Measurements from ENCODE around the gene SLC35G3.
"Not testable (repeated sequence)": the region's sequence is repeated elsewhere in the genome, so short reads cannot be mapped to it uniquely, and the experiment has no call there.

Gene SLC35G3

GRCh38 chr17:35185849-35186248, 8.3 kb downstream of the SLC35G3 start:
- H3K4me3 ChIP-seq (ENCODE audit: low read depth, low read length) = no peak overlapping the region

GRCh38 chr17:35184274-35184673, 9.9 kb downstream of the SLC35G3 start:
- no peak for TF ChIP-seq CTCF (IDR thresholded peaks at IDR 0.05; ENCODE audit: low read depth, low read length)

More at GRCh38 chr17:35185849-35186248, 8.3 kb downstream of the SLC35G3 start:
- no peak for TF ChIP-seq CTCF (IDR thresholded peaks at IDR 0.05; ENCODE audit: low read depth, low read length)

DNA sequence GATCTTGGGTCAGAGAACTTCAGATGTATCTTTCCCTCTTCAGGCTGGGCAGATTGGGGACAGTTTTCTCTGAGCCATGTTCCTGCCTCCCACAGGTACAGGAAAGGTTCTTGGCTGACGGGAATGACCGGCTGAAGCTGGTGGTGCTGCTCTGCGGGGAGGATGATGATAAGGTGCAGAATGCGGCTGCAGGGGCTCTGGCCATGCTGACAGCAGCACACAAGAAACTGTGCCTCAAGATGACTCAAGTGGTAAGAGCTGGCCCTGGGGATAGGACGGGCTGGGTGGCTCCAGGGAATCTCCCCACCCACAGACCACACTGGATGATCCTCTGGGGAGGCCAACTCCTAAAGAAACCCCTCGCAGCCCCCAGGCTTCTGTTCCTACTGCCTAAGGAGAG, 10.9 kb downstream of the SLC35G3 start:
- TF ChIP-seq CTCF (IDR thresholded peaks at IDR 0.05; ENCODE audit: low read depth, low read length) = no peak
- no peak overlapping the region for H3K4me3 ChIP-seq (ENCODE audit: low read depth, low read length)

More at GRCh38 chr17:35184274-35184673, 9.9 kb downstream of the SLC35G3 start:
- no peak overlapping the region for H3K4me3 ChIP-seq (ENCODE audit: low read depth, low read length)

DNA sequence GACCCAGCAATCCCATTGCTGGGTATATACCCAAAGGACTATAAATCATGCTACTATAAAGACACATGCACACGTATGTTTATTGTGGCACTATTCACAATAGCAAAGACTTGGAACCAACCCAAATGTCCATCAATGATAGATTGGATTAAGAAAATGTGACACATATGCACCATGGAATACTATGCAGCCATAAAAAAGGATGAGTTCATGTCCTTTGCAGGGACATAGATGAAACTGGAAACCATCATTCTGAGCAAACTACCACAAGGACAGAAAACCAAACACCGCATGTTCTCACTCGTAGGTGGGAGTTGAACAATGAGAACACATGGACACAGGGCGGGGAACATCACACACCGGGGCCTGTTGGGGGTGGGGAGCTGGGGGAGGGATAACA, 14.8 kb downstream of the SLC35G3 start:
- not testable (repeated sequence) for H3K4me3 ChIP-seq (ENCODE audit: low read depth, low read length)

- no peak overlapping the region for H3K4me3 ChIP-seq (ENCODE audit: low read depth, low read length)
These were observed 17.3 kb downstream of the SLC35G3 start for GRCh38 chr17:35176897-35177296.

DNA sequence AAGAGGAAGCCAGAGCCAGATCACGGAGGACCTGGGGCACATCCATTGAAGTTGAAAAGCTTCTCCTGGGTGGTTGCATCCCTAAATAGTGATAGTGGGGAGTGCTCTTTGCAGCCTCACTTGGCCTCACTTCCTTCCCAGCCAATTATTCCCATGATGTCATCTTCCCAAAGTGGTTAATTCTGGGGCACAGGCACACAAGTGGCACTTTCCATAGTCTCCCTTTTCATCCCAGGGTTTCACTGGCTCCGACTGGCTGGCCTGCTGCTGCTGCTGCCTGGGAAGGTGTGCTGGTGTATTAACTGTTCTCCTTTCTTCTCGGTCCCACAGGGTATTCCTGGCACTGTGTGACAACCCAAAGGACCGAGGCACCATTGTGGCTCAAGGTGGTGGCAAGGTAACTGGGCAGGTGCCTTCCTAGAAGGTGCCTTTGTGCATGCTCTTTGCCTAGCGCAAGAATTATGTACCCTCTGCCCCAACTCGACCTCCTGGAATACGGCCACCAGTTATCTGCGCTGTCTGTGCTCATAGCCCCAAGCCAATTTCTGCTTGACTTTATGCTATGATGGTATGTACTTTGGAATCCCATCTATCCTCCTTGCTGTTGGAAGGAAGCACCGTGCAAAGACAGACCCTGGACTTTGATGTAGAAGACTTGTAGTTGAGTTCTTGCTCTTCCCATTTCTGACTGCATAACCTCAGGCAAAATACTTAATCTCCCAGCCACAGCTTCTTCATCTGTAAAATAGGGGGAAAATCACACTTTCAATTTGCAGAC, 18.4 kb downstream of the SLC35G3 start:
- no peak overlapping the region for H3K4me3 ChIP-seq (ENCODE audit: low read depth, low read length)
- TF ChIP-seq CTCF (IDR thresholded peaks at IDR 0.05; ENCODE audit: low read depth, low read length) = no peak

More at GRCh38 chr17:35176897-35177296, 17.3 kb downstream of the SLC35G3 start:
- TF ChIP-seq CTCF (IDR thresholded peaks at IDR 0.05; ENCODE audit: low read depth, low read length) = no peak

DNA sequence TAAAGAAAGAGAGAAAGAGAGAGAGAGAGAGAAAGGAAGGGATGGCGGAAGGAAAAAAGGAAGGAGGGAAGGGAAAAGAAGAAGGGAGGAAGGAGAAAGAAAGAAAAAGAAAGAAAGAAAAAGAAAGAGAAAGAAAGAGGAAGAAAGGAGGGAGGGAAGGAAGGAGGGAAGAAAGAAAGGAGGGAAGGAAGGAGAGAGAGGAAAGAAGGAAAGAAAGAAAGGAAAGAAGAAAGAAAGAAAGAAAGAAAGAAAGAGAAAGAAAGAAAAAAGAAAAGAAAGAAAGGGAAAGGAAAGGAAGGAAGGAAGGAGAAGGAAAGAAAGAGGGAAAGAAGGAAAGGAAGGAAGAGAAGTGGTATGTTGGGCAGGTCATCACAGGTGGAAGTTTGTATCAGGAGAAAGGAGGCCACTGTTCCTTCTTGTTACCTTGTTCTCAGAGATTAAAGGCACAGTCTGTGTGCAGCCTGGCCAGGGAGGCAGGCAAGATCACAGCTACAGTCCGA, 19.3 kb downstream of the SLC35G3 start:
- no peak for TF ChIP-seq CTCF (IDR thresholded peaks at IDR 0.05; ENCODE audit: low read depth, low read length)
- no peak overlapping the region for H3K4me3 ChIP-seq (ENCODE audit: low read depth, low read length)

DNA sequence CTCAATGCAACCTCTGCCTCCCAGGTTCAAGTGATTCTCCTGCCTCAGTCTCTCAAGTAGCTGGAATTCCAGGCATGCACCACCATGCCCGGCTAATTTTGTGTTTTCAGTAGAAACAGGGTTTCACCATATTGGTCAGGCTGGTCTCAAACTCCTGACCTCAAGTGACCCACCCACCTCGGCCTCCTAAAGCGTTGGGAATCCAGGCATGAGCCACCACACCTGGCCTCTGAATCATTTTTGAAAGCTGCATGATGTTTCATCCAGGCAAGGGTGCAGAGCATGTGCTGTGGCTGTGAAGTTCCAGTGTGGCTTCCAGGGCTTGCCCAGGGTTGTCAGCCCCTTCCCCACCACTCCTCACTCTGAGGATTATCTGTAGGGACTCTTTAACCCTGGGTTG, 21.9 kb downstream of the SLC35G3 start:
- not testable (repeated sequence) for H3K4me3 ChIP-seq (ENCODE audit: low read depth, low read length)

All from WI38 (cell line).